C4-2B (cell line): ENCODE measurements around the gene WDR48.

Source experiments
- H3K27ac ChIP-seq: fragments of 450-650 bp; 2 replicates; pipeline ENCODE4 v1.5.1; 2017
- ZFX ChIP-seq: fragments of 450-650 bp; IDR thresholded peaks from 2 replicates; pipeline ENCODE4 v1.6.1; 2017
- TF ChIP-seq, protein P1 (sequence below): fragments of 450-650 bp; conservative IDR thresholded peaks from 2 replicates; pipeline ENCODE4 v1.5.1; 2017; ENCODE audit warnings: mild to moderate bottlenecking

Gene WDR48

GRCh38 chr3:39124876-39125840 is 73.3 kb downstream of the WDR48 start:
- TF ChIP-seq ZFX = no peak
- TF ChIP-seq, protein P1, sequence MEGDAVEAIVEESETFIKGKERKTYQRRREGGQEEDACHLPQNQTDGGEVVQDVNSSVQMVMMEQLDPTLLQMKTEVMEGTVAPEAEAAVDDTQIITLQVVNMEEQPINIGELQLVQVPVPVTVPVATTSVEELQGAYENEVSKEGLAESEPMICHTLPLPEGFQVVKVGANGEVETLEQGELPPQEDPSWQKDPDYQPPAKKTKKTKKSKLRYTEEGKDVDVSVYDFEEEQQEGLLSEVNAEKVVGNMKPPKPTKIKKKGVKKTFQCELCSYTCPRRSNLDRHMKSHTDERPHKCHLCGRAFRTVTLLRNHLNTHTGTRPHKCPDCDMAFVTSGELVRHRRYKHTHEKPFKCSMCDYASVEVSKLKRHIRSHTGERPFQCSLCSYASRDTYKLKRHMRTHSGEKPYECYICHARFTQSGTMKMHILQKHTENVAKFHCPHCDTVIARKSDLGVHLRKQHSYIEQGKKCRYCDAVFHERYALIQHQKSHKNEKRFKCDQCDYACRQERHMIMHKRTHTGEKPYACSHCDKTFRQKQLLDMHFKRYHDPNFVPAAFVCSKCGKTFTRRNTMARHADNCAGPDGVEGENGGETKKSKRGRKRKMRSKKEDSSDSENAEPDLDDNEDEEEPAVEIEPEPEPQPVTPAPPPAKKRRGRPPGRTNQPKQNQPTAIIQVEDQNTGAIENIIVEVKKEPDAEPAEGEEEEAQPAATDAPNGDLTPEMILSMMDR = peak; percentile 48
- H3K27ac ChIP-seq = peak overlapping the region; percentile 48

GRCh38 chr3:39125841-39126500 is 74.2 kb downstream of the WDR48 start:
- TF ChIP-seq ZFX = no peak
- TF ChIP-seq, protein P1 = no peak
- H3K27ac ChIP-seq = peak overlapping the region; percentile 48

GRCh38 chr3:39126532-39127071 is 74.8 kb downstream of the WDR48 start:
- H3K27ac ChIP-seq = peak overlapping the region; percentile 48
- TF ChIP-seq, protein P1 = peak; percentile 54
- TF ChIP-seq ZFX = no peak

GRCh38 chr3:39127269-39127907 is 75.6 kb downstream of the WDR48 start:
- H3K27ac ChIP-seq = no peak overlapping the region
- TF ChIP-seq, protein P1 = no peak
- TF ChIP-seq ZFX = no peak

DNA sequence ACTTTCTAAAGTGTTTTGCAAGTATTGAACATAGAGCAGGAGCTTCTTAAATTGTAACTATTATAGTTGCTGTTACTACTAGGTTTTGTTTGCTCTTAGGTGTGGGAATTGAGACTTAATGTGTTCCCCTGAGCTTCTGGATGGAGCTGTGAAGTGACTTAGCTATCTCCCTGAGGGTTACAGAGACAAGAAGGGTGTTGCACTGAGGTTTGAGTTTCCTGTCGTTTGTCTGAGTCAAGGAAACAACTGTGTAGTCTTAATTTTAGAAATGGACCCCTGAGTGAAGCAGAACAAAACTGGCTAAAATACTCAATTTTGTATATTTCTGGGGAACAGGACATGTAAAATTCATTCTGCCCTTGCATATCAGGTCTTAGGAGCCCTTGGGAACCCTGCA is 76.1 kb downstream of the WDR48 start:
- no peak overlapping the region for H3K27ac ChIP-seq
- TF ChIP-seq, protein P1 = no peak

DNA sequence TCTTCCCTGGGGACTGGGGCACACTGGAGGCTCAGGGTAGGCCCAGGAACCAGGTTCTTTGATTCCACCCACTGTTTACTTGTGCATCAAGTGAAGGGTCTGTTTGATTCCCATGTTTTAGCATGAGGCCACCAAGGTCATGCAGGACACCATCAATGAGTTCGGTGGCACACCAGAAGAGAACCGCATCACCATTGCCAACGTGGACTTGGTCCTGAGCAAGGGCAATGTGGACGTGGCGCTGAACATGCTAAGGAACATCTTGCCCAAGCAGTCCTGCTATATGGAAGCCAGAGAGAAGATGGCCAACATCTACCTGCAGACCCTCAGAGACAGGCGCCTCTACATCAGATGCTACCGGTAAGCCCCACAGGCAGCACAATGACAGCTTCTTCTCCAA is 77.1 kb downstream of the WDR48 start:
- no peak overlapping the region for H3K27ac ChIP-seq
- TF ChIP-seq, protein P1 = no peak
- TF ChIP-seq ZFX = no peak
